CD4-positive, alpha-beta T cell treated with Interleukin-2 at 100 ng/mL for 4 hours (primary cell): ENCODE data around the gene ALX3.

Experiments
- DNase-seq: peaks from one replicate; pipeline ENCODE4 v3.0.0-alpha.2; 2020; ENCODE audit warnings: low spot score

Gene ALX3

DNA sequence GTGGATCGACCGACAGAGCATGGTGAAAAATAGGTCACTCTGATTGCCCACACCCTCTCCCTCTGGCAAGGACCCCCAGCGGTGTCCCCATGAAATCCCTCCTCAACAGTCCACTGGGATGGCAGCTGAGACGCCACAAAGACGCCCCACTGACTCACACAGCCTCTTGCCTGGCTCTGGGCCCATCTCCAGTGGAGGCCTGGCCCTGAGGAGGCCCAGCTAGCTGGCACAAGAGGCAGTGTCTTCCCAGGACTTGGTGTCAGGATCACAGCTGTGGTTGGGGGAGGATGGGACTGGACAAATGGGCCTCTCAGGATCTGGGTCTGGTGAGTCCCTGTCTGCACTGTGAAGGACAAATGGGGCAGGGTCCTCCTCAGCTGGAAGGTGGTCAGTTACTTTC is 4.6 kb downstream of the ALX3 start:
- DNase-seq: no peak

DNA sequence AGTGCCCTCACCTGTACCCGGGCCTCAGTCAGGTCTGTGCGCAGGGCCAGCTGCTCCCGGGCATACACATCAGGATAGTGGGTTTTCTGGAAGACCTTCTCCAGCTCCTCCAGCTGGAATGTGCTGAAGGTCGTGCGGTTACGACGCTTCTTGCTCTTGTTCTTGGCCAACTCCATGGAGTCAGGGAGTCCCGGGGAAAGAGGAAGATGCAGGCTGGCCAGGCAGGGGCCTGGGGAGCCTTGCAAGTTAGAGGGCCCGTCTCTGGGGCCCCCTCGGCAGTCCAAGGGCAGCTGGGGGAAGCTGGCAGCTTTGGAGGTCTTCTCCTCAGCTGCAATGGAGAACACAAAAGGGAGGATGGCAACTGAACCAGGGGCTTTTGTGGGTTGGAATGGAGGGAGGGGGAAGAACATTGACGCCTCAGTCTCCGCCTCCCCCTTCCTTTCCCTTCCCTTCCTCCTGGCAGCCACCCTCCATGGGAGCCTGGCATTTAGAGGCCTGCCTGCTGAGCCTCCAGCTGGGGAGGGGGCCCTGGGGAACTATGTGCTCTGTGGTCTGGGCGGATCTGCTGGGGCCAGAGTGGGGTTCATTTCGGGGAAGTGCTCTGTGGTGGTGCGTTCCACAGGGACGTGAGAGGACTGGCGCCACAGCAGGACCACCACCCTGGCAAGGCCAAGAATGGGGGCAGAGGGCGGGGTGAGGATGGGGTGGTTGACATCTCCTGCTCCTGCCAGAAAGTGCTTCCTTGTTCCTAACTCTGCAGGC is 5.7 kb downstream of the ALX3 start:
- no peak for DNase-seq

DNA sequence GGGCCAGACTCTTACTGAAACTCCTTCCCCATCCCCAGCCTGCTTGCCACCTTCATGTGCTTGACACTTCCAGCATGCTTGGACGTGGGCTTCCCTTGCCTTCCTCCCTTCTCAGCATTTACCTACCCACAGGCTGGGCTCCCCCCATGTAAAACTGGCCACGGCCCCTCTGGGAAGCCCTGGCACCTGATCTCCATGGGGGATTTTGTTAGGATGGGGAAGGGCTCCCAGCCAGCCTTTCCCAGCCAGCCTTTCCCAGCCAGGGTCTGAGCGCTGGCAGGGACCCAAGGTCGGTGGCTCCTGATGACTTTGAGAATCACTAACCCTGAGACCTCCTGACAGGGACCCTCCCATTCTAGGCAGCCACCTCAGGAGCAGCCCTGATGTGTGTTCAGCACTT is 6.7 kb downstream of the ALX3 start:
- DNase-seq: no peak

DNA sequence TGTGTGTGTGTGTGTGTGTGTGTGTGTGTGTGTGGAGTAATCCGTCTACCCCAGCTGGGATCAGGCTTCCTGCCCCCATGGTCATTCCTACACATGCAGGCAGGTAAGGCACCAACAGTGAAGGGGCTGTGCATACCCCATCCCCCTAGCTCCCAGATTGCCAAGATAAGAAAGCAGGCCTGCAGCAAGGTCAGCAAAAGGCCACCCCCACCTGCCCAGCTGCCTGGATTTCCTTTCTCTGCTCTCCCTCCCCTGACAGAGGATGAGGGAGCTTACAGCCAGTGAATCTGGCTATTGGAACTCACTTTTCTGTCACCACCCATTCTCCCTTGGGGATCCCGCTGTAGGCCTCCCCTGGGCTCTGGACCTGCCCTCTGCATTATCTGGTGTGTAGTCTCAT is 7.9 kb downstream of the ALX3 start:
- no peak for DNase-seq

DNA sequence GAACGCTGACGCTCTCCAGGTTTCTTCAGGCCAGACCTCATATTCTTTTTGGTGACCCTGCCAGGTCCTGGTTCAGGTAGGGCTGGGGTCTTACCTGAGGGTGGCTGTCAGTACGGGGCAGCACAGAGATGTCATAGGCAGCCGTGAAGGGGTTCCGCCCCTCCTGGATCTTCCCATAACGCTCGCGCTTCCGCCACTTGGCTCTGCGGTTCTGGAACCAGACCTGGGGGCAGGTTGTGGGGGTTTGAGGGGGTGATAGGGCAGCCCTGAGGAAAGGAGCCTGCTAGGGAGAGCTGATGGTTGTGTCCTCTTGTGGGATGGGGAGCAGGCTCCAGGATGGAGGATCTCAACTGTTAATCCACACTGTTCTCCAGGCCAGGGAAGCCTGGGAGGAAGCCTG is 9.1 kb downstream of the ALX3 start:
- DNase-seq: no peak

DNA sequence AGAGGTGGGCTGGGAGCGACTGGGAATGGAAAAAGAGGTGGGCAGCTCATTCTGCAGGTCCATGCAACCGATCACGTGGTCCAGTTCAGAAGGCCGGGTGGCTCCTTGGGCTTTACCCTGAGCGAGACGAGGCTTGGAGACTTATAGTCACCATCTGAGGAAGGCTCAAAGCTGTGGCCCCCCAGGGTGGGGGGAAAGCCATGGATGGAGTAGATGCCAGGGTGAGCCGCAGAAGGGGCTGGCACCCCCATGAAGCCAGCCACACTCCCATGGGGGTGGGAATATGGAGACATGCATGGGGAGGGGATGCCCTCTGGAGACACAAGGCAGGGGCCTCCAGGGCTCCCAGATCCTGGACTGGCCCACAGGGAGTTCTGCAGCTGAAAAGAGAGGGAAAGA is 9.8 kb downstream of the ALX3 start:
- no peak for DNase-seq

DNA sequence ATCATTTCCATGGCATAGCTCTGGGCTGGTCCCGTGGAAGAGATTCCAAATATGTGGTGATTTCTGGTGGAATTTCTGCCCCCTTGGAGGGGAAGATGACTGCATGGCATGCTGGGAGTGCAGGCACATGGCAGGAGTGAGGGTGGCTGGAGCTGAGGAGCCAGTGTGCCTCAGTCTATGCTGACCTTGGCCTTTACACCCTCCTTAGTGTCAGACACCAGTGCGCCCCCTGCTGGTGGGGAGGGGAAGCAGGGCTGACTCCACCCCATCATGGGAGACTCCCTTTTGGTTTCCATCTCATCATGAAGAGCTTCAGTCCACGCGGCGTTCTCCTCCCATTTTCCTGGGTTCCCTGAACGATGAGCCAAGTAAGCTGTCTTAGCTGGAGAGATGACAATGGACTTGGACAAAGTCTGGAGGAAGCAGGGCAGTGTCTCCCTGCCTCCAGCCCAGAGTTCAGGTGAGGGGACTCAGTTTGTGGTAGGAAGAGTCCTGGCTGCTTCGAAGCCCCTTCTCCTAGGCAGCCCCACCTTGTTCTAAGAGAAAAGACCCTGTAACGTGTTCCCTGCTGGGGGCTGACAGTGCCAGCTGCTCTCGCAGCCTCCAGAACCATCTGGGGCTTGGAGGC is 10.3 kb downstream of the ALX3 start:
- peak; percentile 68 for DNase-seq

DNA sequence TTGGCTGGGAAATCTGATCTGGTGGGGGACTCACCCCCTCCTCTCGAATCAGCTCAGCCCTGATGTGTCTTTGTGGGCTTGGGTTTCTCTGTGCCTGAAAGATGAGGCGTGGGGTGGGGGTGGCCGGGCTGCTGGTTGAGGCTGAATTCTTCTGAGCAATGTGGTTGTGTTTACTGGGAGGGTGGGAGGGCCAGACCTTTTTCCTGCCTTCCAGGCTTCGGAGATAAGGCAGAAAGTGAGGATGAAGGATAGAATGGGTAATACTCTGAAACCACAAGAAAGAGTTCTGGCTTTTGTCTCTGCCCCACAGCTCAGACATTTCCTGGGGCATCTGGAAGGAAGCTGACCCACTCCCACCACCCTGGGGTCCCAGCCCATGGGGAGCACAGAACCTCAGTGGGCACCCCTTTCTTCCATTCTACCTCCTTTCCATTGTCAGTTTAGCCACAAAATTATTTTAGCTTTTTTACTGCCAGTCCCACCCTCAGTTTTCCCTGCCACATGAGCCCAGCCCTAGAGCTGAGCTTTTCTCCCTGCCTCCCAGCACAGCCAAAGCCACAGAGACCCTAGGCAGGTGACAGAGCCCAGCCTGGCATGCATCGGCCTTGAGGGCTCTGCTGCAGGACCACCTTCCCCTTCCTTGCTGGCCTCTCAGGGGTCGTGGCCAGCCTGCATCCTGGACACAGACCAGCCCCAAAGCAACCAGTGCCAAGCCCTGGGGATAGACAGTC is 11.2 kb downstream of the ALX3 start:
- no peak for DNase-seq

DNA sequence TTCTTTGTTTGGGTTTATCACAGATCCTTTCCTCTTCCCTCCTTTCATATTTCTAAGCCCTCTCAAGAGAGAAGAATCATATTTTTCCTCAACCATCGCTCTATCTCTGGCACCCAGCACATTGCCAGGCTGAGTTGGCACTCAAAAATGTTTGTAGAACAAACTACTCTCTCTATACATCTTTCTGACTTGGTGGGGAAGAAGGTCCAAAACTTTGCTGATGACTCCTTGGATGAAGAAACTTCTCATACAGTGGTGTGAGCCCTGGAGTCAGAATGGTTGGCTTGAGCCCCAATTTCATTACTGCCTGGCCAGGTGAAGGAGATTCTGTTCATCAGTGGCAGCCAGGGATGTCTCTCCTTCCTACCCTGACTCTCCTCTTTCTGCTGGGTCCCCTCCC is 11.9 kb downstream of the ALX3 start:
- DNase-seq: no peak

DNA sequence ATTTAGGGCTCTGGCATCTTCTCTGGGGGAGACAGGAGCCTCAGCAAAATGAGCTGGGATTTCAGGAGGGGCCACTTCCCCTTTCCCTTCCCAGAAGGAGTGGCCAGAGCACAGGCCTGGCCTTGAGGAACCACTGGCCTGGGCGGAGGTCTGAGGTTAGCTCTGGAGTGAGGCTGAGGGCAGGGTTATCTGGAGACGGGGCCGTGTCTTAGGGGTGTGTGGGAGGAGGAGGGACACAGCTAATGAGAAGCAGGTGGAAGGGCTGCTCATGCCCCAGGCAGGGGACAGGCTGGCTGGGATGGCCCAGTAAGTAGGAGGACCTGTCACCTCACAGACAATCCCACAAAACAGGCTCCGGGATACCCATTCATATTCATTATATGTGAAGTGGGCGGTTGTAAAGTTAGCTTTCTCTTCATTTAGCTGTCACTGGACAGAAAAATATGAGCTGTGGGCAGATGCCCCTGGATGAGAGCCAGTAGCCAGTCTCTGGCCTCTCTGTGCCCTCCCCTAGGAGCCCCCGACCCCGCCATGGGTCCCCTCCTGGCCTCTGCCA is 12.4 kb downstream of the ALX3 start:
- no peak for DNase-seq

DNA sequence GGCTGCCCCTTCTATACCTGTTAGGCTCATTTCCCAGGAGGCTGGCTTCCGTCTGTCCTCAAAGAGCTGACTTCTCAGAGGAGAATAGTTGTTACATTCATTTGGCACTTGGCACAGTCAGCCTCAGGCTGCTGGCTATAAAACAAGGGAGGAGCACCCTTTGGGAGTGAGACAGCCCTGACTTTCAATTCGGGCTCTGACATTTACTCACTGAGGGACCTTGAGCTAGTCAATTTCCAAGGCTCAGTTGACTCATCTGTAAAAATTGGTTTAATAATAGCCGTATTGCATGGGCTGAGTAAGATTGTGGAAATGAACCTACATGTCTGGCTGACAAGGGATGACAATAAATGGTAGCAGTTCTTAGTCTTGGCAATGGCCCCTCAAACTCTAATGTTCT is 13.7 kb downstream of the ALX3 start:
- DNase-seq: no peak

DNA sequence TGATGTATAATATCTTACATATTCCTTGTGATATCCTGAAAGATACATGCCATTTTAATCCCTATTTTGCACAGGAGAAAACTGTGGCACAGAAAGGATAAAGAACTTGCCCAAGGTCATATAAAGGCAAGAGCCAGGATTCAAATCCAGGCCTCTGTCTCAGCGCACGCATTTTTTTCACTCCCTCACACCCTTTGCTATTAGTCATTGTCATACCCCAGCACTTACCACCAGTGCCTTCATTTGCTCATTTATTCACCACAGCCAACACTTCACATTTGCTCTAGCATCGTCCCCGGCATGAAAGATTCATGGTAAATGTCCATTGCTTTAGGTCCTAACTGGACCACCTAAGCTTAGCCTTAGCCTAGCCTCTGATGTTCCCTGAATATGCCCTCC is 14.2 kb downstream of the ALX3 start:
- no peak for DNase-seq

DNA sequence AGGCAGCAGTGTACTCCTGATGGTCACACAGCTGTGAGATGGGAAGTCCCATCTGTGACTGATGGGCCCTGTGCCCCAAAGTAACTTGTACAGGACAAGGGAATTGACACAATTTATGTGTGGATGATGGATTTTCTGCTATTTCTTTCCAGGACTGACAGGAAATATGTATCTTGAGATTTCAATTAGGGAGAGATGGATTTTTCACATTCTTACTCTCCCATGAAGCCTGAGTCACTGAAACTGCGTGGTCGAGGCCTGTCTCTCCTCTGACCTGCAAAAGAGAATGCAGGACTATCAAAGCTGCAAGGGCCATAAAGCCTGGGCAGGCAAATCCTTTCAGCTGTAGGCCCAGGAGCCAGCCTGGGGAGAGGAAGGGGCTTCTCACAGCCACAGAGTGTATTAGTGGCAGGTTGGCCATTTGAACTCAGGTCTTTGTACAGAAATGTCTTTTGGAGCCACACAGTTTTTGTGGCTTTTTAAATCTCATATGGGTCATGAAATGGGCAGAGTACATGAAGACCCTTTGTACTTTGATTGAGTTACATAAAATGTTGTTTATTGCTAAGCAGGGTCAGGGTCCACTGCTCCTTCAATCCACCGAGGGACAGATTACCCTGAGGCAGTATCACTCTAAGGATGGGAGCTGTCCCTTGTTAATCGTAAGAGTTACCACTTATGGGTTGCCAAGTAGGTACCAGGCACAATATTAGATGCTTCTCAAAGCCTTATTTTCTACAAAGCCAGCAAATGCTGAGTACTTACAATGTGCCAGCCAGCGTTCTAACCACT is 14.8 kb downstream of the ALX3 start:
- no peak for DNase-seq

DNA sequence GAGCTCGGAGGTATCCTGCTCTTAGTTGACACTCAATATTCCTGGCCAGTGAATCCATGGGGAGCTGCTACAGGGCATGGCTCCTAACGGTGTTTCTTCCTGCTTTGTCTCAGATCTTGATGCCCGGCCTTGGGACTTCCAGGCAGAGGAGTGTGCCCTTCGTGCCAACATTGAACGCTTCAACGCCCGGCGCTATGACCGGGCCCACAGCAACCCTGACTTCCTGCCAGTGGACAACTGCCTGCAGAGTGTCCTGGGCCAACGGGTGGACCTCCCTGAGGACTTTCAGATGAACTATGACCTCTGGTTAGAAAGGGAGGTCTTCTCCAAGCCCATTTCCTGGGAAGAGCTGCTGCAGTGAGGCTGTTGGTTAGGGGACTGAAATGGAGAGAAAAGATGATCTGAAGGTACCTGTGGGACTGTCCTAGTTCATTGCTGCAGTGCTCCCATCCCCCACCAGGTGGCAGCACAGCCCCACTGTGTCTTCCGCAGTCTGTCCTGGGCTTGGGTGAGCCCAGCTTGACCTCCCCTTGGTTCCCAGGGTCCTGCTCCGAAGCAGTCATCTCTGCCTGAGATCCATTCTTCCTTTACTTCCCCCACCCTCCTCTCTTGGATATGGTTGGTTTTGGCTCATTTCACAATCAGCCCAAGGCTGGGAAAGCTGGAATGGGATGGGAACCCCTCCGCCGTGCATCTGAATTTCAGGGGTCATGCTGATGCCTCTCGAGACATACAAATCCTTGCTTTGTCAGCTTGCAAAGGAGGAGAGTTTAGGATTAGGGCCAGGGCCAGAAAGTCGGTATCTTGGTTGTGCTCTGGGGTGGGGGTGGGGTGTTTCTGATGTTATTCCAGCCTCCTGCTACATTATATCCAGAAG is 16.7 kb downstream of the ALX3 start:
- peak; percentile 67 for DNase-seq

DNA sequence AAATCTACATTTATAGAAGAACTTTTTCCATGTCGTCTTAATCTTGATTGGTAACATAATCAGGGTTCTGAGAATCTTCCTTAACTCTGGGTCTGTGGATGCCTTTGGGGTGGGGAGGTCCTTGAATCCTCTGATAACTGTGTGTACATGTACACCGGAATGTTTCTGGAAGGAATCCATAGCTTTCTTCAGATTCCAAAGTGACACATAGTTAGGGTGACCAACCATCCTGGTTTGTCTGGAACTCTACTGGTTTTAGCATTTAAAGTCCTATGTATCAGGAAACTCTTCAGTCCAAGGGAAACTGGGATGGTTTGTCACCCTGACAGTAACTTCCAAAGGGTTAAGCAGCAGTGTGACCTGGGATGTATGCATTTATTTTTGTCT is 19.2 kb downstream of the ALX3 start:
- DNase-seq: no peak

DNA sequence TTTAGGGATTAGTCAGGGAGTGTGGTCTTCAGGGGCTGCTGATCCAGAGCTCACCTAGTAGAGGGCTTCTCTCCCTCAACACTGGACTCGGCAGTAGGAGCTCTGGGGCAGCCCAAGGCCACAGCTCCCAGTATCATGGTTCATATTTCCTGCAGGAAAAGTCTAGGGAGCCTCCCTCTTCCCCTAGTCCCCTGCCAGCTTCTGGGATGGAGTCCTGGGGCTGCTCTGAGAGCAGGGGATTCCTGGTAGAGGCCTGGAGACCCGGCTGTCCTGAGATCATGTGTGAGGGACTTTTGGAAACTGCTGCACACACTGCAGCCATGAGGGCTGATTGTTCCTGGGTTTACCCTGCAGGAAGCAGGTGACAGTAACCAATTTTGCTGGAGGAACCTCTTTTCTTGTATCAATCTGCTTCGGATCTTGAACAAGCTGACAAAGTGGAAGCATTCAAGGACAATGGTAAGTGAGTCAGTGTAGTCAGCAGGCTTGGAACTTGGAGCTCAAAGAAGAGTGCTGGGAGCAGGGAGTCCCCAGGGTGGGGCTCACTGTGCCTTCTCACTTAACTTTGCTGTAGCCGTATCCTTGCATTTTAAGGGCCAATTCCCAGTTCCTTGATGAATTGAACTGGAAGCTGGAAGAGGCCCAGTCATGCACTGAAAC is 19.7 kb downstream of the ALX3 start:
- no peak for DNase-seq

DNA sequence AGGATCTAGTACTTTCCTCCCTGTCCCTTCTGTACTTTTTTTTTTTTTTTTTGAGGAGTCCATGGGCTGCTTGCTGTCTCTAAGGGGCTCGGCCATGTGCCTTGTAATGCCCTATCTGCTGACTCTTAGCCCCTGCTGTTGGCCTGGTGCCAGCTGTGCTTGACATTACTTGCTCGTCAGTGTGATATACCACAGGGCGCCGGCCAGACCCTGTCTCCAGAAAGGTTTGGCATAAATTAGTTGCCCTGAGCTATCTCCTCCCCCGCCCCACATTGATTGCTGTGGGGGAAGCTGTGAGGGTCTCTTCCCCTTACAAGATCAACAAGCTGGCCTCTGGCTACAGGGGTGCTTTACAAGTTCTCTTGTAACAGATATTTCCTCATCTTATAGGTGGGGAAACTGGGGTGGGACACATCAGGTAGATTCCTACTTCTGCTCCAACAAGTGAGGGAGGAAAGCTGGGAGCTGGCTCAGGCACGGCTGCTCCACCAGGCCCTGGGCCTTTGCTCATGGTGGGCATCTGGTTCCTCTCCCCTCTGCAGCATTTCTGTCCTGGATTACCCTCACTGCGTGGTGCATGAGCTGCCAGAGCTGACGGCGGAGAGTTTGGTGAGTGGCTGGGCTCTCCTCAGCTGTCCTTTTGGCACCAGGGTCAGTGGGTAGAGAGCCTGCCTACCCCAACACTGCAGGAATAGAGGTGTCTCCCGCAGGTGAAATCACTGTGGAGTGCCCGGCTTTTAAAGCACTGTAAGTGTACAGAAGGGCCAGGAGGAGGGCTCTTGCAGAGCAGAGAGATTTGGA is 20.5 kb downstream of the ALX3 start:
- no peak for DNase-seq

DNA sequence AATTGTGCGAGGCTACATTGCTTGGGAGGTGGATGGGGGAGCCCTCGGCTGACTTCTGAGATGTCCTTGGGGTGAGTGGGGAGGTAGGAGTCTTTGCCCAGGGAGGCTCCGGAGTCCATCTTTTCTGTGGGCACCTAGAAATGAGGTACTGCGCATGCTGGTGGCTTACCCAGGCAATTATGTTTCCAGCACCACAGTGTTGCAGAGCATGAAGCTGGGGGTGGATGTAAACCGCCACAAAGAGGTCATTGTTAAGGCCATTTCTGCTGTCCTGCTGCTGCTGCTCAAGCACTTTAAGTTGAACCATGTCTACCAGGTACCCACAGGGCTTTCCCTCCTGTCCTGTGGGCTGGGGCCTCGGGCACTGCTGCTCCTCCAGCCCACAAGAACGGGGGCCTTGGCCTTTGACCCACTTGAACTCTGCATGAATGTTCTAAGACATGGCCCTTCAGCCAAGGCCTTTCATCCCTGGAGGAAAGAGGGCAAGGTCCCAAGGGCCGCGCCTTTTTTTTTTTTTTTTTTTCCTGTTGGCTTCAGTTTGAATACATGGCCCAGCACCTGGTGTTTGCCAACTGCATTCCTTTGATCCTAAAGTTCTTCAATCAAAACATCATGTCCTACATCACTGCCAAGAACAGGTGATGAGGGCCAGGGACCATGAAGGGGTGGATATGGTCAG is 21.4 kb downstream of the ALX3 start:
- DNase-seq: no peak

DNA sequence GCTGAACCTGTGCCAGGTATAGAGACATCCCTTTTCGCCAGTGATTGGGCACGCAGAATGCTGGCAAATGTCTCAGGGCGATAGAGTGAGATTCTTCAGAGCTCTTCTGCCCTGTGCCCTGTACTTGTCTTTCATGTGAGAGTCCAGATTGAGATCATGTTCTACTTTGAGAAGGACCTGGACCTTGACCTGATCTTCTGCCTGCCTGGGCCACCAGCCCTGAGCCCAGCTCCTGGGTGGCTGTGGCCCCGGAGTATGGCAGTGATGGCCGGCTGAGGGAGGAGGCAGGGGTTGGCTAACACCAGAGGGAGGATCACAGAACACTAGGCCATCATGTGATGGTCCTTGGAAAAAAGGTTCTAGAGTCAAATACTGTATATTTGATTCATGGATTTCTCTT is 22.2 kb downstream of the ALX3 start:
- DNase-seq: no peak
